Measurements from ENCODE around the gene SLC26A4. TPM values are rescaled to one million over a fixed set of nuclear protein-coding genes. Genes with fewer than 3 reads are reported as not detected.

Gene SLC26A4
- total and polyA plus RNA-seq, 10 of the 15 experiments (the other 5 are each of a cell fraction or from before 2014, with no cell fraction given), result 0.01 to 0.18 (median 0.08) TPM; not detected in 5

- FAIRE-seq (no peak), DNase-seq (ENCODE audit: low read depth, low spot score) (no peak), ATAC-seq (no peak)
- Histone ChIP-seq H3K4me3 (no peak overlapping the region), H3K9me3 (replicated peaks; ENCODE audit: control insufficient read depth, insufficient read depth, low read length) (no peaks in the 10 kb centered on the region), H3K4me1 (ENCODE audit: control insufficient read depth, insufficient read depth, low read length) (no peaks in the 10 kb centered on the region), H3K9ac (ENCODE audit: control insufficient read depth, insufficient read depth, low read length) (no peak overlapping the region), H3K27me3 (replicated peaks in 1 of 2; ENCODE audit: control insufficient read depth in 2 of 2, insufficient read depth in 2 of 2, low read length in 1 of 2) (no peaks in the 10 kb centered on the region), H3K36me3 (ENCODE audit: control insufficient read depth in 2 of 2, insufficient read depth in 2 of 2, low read length in 1 of 2) (peaks cover 2 to 3% of the 10 kb centered on the region in 2 experiments; a peak in 3 of 4 replicates), H2AFZ (ENCODE audit: control insufficient read depth, low read depth, low read length) (no peak overlapping the region), H3K27ac (ENCODE audit: control insufficient read depth, insufficient read depth) (no peak overlapping the region), H3K4me2 (ENCODE audit: control insufficient read depth, insufficient read depth) (no peak overlapping the region), H3K79me2 (ENCODE audit: control insufficient read depth, insufficient read depth, low read length) (no peaks in the 10 kb centered on the region), H4K20me1 (ENCODE audit: control insufficient read depth, insufficient read depth) (no peaks in the 10 kb centered on the region)
- 99% methylated on average over 4 of the region's 4 CpGs for WGBS (ENCODE audit: insufficient coverage, insufficient replicate concordance, low lambda C conversion rate, missing lambda C conversion rate)
- ChIA-PET RAD21 (ENCODE audit: unreplicated experiment) (no interaction called here), CTCF (interaction anchor here (0.7 kb wide), 1 partner anchor 29 kb away, joined by 3 read pairs; no protein-coding TSS in a partner anchor), SMC1A (ENCODE audit: uncharacterized antibody, unreplicated experiment) (no interaction called here), POLR2A (no interaction called here)
- no TSS peak for BruUV-seq (replicated peaks)
- intact Hi-C loops (cut with micrococcal nuclease; ENCODE audit: unreplicated experiment), result no loop called here
- TF ChIP-seq RAD21 (IDR thresholded peaks at IDR 0.05; ENCODE audit: insufficient read depth, low read depth, low read length), result no peak
- TF ChIP-seq EED (IDR thresholded peaks at IDR 0.05; ENCODE audit: low read depth), result no peak
- TF ChIP-seq NR2F1 (conservative IDR thresholded peaks at IDR 0.05), result no peak
- no peak for TF ChIP-seq SMARCA5 (IDR thresholded peaks at IDR 0.05)
- no peak for TF ChIP-seq ZNF207 (IDR thresholded peaks at IDR 0.05; ENCODE audit: borderline replicate concordance)
- in situ Hi-C loops (cut with MboI), result no loop called here
Observed at GRCh38 chr7:107615910-107616680, 44.5 kb upstream of the SLC26A4 start.

- ATAC-seq (no peak; the same call in 2 of the 3 replicates), DNase-seq (ENCODE audit: low read depth, low spot score) (no peak), FAIRE-seq (no peak)
- H3K36me3 ChIP-seq (ENCODE audit: control insufficient read depth in 2 of 2, insufficient read depth in 2 of 2, low read length in 1 of 2), result no peaks in the 10 kb centered on the region; a peak in 1 of 4 replicates
- H2AFZ ChIP-seq (ENCODE audit: control insufficient read depth, low read depth, low read length), result no peak overlapping the region
- ChIA-PET SMC1A (ENCODE audit: uncharacterized antibody, unreplicated experiment) (no interaction called here), RAD21 (ENCODE audit: unreplicated experiment) (no interaction called here), CTCF (no interaction called here), POLR2A (no interaction called here)
- 60% methylated on average over 1 of the region's 1 CpG for WGBS (ENCODE audit: insufficient coverage, insufficient replicate concordance, low lambda C conversion rate, missing lambda C conversion rate)
- intact Hi-C loops (cut with micrococcal nuclease; ENCODE audit: unreplicated experiment) (no loop called here), in situ Hi-C loops (cut with MboI) (no loop called here)
- no peaks in the 10 kb centered on the region for H3K4me1 ChIP-seq (ENCODE audit: control insufficient read depth, insufficient read depth, low read length)
- H3K4me3 ChIP-seq, result no peak overlapping the region
- no peaks in the 10 kb centered on the region for H3K79me2 ChIP-seq (ENCODE audit: control insufficient read depth, insufficient read depth, low read length)
- H3K27ac ChIP-seq (ENCODE audit: control insufficient read depth, insufficient read depth), result no peak overlapping the region
- H3K4me2 ChIP-seq (ENCODE audit: control insufficient read depth, insufficient read depth), result no peak overlapping the region
- H3K9me3 ChIP-seq (replicated peaks; ENCODE audit: control insufficient read depth, insufficient read depth, low read length), result no peaks in the 10 kb centered on the region
- H4K20me1 ChIP-seq (ENCODE audit: control insufficient read depth, insufficient read depth), result no peaks in the 10 kb centered on the region
- no peaks in the 10 kb centered on the region for H3K27me3 ChIP-seq (replicated peaks in 1 of 2; ENCODE audit: control insufficient read depth in 2 of 2, insufficient read depth in 2 of 2, low read length in 1 of 2)
- H3K9ac ChIP-seq (ENCODE audit: control insufficient read depth, insufficient read depth, low read length), result no peak overlapping the region
- no TSS peak for BruUV-seq (replicated peaks)
- no peak for TF ChIP-seq SUPT20H (IDR thresholded peaks at IDR 0.05; ENCODE audit: borderline replicate concordance, control insufficient read depth, low read depth, low read length)
- no peak for TF ChIP-seq IRF5 (IDR thresholded peaks at IDR 0.05; ENCODE audit: borderline replicate concordance)
- TF ChIP-seq, protein P1, sequence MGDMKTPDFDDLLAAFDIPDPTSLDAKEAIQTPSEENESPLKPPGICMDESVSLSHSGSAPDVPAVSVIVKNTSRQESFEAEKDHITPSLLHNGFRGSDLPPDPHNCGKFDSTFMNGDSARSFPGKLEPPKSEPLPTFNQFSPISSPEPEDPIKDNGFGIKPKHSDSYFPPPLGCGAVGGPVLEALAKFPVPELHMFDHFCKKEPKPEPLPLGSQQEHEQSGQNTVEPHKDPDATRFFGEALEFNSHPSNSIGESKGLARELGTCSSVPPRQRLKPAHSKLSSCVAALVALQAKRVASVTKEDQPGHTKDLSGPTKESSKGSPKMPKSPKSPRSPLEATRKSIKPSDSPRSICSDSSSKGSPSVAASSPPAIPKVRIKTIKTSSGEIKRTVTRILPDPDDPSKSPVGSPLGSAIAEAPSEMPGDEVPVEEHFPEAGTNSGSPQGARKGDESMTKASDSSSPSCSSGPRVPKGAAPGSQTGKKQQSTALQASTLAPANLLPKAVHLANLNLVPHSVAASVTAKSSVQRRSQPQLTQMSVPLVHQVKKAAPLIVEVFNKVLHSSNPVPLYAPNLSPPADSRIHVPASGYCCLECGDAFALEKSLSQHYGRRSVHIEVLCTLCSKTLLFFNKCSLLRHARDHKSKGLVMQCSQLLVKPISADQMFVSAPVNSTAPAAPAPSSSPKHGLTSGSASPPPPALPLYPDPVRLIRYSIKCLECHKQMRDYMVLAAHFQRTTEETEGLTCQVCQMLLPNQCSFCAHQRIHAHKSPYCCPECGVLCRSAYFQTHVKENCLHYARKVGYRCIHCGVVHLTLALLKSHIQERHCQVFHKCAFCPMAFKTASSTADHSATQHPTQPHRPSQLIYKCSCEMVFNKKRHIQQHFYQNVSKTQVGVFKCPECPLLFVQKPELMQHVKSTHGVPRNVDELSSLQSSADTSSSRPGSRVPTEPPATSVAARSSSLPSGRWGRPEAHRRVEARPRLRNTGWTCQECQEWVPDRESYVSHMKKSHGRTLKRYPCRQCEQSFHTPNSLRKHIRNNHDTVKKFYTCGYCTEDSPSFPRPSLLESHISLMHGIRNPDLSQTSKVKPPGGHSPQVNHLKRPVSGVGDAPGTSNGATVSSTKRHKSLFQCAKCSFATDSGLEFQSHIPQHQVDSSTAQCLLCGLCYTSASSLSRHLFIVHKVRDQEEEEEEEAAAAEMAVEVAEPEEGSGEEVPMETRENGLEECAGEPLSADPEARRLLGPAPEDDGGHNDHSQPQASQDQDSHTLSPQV (IDR thresholded peaks at IDR 0.05), result no peak
- TF ChIP-seq NR2C1 (IDR thresholded peaks at IDR 0.05), result no peak
- TF ChIP-seq NFYA (IDR thresholded peaks at IDR 0.05; ENCODE audit: borderline replicate concordance, low read depth, low read length), result no peak
- TF ChIP-seq, protein P2, sequence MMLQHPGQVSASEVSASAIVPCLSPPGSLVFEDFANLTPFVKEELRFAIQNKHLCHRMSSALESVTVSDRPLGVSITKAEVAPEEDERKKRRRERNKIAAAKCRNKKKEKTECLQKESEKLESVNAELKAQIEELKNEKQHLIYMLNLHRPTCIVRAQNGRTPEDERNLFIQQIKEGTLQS (IDR thresholded peaks at IDR 0.05; ENCODE audit: borderline replicate concordance, extremely low read depth, low read depth, low read length), result no peak
- TF ChIP-seq CHD4 (IDR thresholded peaks at IDR 0.05), result no peak
Observed at GRCh38 chr7:107622429-107622828, 38.2 kb upstream of the SLC26A4 start.
